Loucy (cell line): ENCODE results near the gene POLRMT.

Source experiments
- EZH2phosphoT487 ChIP-seq: fragments of 200-600 bp; IDR thresholded peaks from 2 replicates; pipeline ENCODE4 v1.6.1; 2018; ENCODE audit warnings: antibody characterized with exemption, mild to moderate bottlenecking, moderate library complexity, borderline replicate concordance
- TF ChIP-seq, protein P1 (sequence below): fragments of 200-600 bp; sonication (generic); conservative IDR thresholded peaks from 2 replicates; pipeline ENCODE4 v1.5.1; 2014; ENCODE audit warnings: mild to moderate bottlenecking, antibody characterized with exemption, low read length

DNA sequence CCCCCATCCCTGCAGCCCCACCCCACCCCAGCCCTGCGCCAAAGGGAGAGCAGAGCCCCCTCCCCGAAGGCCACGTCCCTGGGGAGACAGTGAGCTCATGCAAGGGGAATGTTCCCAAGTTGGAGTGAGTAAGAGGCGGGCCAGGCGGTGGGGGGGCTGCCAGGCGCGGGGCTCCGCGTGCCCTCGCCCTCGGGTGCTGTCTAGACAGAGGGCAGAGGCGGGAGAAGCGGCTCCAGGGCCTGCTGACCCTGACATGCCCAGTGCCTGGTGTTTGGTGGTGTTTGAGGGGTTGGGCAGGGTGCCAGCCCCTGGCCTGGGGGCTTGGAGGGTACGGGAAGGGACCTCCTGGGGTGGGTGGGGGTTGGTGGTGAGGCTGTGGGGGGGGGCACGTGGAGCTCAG, 43.9 kb upstream of the POLRMT start:
- TF ChIP-seq, protein P1, sequence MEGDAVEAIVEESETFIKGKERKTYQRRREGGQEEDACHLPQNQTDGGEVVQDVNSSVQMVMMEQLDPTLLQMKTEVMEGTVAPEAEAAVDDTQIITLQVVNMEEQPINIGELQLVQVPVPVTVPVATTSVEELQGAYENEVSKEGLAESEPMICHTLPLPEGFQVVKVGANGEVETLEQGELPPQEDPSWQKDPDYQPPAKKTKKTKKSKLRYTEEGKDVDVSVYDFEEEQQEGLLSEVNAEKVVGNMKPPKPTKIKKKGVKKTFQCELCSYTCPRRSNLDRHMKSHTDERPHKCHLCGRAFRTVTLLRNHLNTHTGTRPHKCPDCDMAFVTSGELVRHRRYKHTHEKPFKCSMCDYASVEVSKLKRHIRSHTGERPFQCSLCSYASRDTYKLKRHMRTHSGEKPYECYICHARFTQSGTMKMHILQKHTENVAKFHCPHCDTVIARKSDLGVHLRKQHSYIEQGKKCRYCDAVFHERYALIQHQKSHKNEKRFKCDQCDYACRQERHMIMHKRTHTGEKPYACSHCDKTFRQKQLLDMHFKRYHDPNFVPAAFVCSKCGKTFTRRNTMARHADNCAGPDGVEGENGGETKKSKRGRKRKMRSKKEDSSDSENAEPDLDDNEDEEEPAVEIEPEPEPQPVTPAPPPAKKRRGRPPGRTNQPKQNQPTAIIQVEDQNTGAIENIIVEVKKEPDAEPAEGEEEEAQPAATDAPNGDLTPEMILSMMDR = no peak
- TF ChIP-seq EZH2phosphoT487 = no peak
